GM23338 (cell line): ENCODE results near the gene L3MBTL2. TPM values are rescaled to one million over a fixed set of nuclear protein-coding genes. Genes with fewer than 3 reads are reported as not detected.

Experiments
- ATAC-seq: fragments of 200-7000 bp; cut with Tn5 transposase; 3 replicates; pipeline ENCODE4 v1.9.1; 2020
- DNase-seq: peaks from one replicate; pipeline ENCODE4 v3.0.0-alpha.2; 2015; ENCODE audit warnings: low spot score
- H2AFZ ChIP-seq: fragments of 200-600 bp; sonication (generic); 2 replicates; pipeline ENCODE4 v1.8.0; 2016; ENCODE audit warnings: antibody characterized with exemption, mild to moderate bottlenecking, moderate library complexity
- H3F3A ChIP-seq: fragments of 200-600 bp; sonication (generic); replicated peaks from 2 replicates; pipeline ENCODE4 v1.8.0; 2017; ENCODE audit warnings: antibody characterized with exemption, mixed run types, low read depth
- H3K27ac ChIP-seq: fragments of 200-600 bp; sonication (generic); 2 replicates; pipeline ENCODE4 v1.6.1; 2016; ENCODE audit warnings: low read depth
- H3K27me3 ChIP-seq: fragments of 200-600 bp; sonication (generic); 2 replicates; pipeline ENCODE4 v1.8.0; 2016; ENCODE audit warnings: mild to moderate bottlenecking, mixed run types, moderate library complexity; ENCODE audit not compliant: insufficient read depth
- H3K36me3 ChIP-seq: fragments of 200-600 bp; sonication (generic); 2 replicates; pipeline ENCODE4 v1.8.0; 2016; ENCODE audit warnings: mild to moderate bottlenecking; ENCODE audit not compliant: insufficient read depth
- H3K4me1 ChIP-seq: fragments of 200-600 bp; sonication (generic); 2 replicates; pipeline ENCODE4 v1.8.0; 2016; ENCODE audit warnings: mild to moderate bottlenecking, moderate library complexity; ENCODE audit not compliant: insufficient read depth
- H3K4me2 ChIP-seq: fragments of 200-600 bp; sonication (generic); 2 replicates; pipeline ENCODE4 v1.7.1; 2017; ENCODE audit warnings: mixed run types
- H3K4me3 ChIP-seq: fragments of 200-600 bp; sonication (generic); 2 replicates; pipeline ENCODE4 v1.6.1; 2016; ENCODE audit warnings: mixed run types
- H3K79me2 ChIP-seq: fragments of 200-600 bp; sonication (generic); replicated peaks from 2 replicates; pipeline ENCODE4 v1.8.0; 2017; ENCODE audit warnings: mild to moderate bottlenecking; ENCODE audit not compliant: insufficient read depth
- H3K9me2 ChIP-seq: fragments of 200-600 bp; sonication (generic); 2 replicates; pipeline ENCODE4 v1.8.0; 2017; ENCODE audit not compliant: insufficient read depth
- H4K20me1 ChIP-seq: fragments of 200-600 bp; sonication (generic); replicated peaks from 2 replicates; pipeline ENCODE4 v1.8.0; 2017; ENCODE audit warnings: mild to moderate bottlenecking; ENCODE audit not compliant: insufficient read depth
- H3K27ac Mint-ChIP-seq: 2 replicates; pipeline ENCODE4 v1.8.0; 2020; ENCODE audit warnings: inconsistent platforms, mild to moderate bottlenecking, moderate library complexity, mixed read lengths
- H3K27me3 Mint-ChIP-seq: 3 replicates; pipeline ENCODE4 v1.8.0; 2022; ENCODE audit warnings: low read depth, mild to moderate bottlenecking, moderate library complexity, mixed read lengths, inconsistent platforms; ENCODE audit not compliant: insufficient read depth, poor library complexity
- H3K36me3 Mint-ChIP-seq: 3 replicates; pipeline ENCODE4 v1.8.0; 2021; ENCODE audit warnings: low read depth, mild to moderate bottlenecking, inconsistent platforms, moderate library complexity, mixed read lengths
- H3K4me1 Mint-ChIP-seq: 3 replicates; pipeline ENCODE4 v1.8.0; 2020; ENCODE audit warnings: mild to moderate bottlenecking, inconsistent platforms, mixed read lengths
- H3K4me3 Mint-ChIP-seq: 3 replicates; pipeline ENCODE4 v1.8.0; 2021; ENCODE audit warnings: moderate library complexity, mild to moderate bottlenecking, inconsistent platforms, mixed read lengths
- H3K9me3 Mint-ChIP-seq: 3 replicates; pipeline ENCODE4 v1.8.0; 2020; ENCODE audit warnings: moderate library complexity, mild to moderate bottlenecking, inconsistent platforms, mixed read lengths
- CREB1 ChIP-seq: fragments of 250-450 bp; sonication (Bioruptor Pico); IDR thresholded peaks from 2 replicates; pipeline ENCODE4 v1.5.0; 2020; ENCODE audit warnings: low read depth, mild to moderate bottlenecking, moderate library complexity
- ETS1 ChIP-seq: IDR thresholded peaks from 2 replicates; pipeline ENCODE4 v1.6.1; 2016; ENCODE audit warnings: antibody characterized with exemption
- EZH2 ChIP-seq: fragments of 200-600 bp; sonication (generic); IDR thresholded peaks from one replicate; pipeline ENCODE4 v1.8.0; 2017; ENCODE audit warnings: antibody characterized with exemption, mild to moderate bottlenecking, low read depth; ENCODE audit not compliant: unreplicated experiment
- EZH2phosphoT487 ChIP-seq: fragments of 200-600 bp; sonication (generic); IDR thresholded peaks from one replicate; pipeline ENCODE4 v1.8.1; 2018; ENCODE audit warnings: antibody characterized with exemption; ENCODE audit not compliant: unreplicated experiment
- JUNB ChIP-seq: IDR thresholded peaks from one replicate; pipeline ENCODE4 v1.6.1; 2016; ENCODE audit warnings: antibody characterized with exemption; ENCODE audit not compliant: unreplicated experiment
- NANOG ChIP-seq: IDR thresholded peaks from 2 replicates; pipeline ENCODE4 v1.6.1; 2016; ENCODE audit warnings: antibody characterized with exemption, borderline replicate concordance
- POLR2AphosphoS5 ChIP-seq: IDR thresholded peaks from 2 replicates; pipeline ENCODE4 v1.6.1; 2016; ENCODE audit warnings: antibody characterized with exemption, low read depth
- REST ChIP-seq: IDR thresholded peaks from one replicate; pipeline ENCODE4 v1.6.1; 2018; ENCODE audit warnings: antibody characterized with exemption; ENCODE audit not compliant: unreplicated experiment
- STAT1 ChIP-seq: IDR thresholded peaks from one replicate; pipeline ENCODE4 v1.6.1; 2016; ENCODE audit warnings: antibody characterized with exemption; ENCODE audit not compliant: unreplicated experiment
- ZNF114 ChIP-seq: fragments of 250-450 bp; sonication (Bioruptor Pico); IDR thresholded peaks from 2 replicates; pipeline ENCODE4 v1.5.0; 2020; ENCODE audit warnings: mild to moderate bottlenecking, moderate library complexity
- ZNF331 ChIP-seq: fragments of 250-450 bp; sonication (Bioruptor Pico); IDR thresholded peaks from 2 replicates; pipeline ENCODE4 v1.5.0; 2020; ENCODE audit warnings: low read depth, mild to moderate bottlenecking, moderate library complexity
- polyA plus RNA-seq: library from polyadenylated mRNA; unstranded; fragments of >200 nt; fragmentation: Nextera tagmentation; extraction: Ambion mirVana; gene quantifications from 2 replicates; pipeline ENCODE4 v1.2.1, GENCODE V29; 2016
- total RNA-seq: library from RNA; depleted of rRNA; stranded (reverse); fragments of >200 nt; shearing (Covaris generic); gene quantifications from 2 replicates; pipeline ENCODE4 v1.2.3, GENCODE V29; 2014
- TF ChIP-seq, protein P1 (sequence below), 2 experiments: fragments of 200-600 bp in 1 of 2; sonication (generic) in 1 of 2; conservative IDR thresholded peaks; 2 replicates each; pipeline versions ENCODE4 v1.5.1 to v1.6.1; 2016 to 2017; ENCODE audit warnings: antibody characterized with exemption in 2 of 2, low read depth in 2 of 2, mild to moderate bottlenecking in 2 of 2, moderate library complexity in 1 of 2
- TF ChIP-seq, protein P2 (sequence below): fragments of 250-450 bp; sonication (Bioruptor Pico); IDR thresholded peaks from 2 replicates; pipeline ENCODE4 v1.5.0; 2020; ENCODE audit warnings: mild to moderate bottlenecking, moderate library complexity

Gene L3MBTL2
- total and polyA plus RNA-seq, 2 experiments from 2014 or later, result 13.9 to 27.1 TPM

- Histone ChIP-seq H3K4me2 (no peak overlapping the region), H3K27me3 (no peaks in the 10 kb centered on the region), H3K9me2 (no peaks in the 10 kb centered on the region), H3K4me3 (no peak overlapping the region), H3K79me2 (no peaks in the 10 kb centered on the region), H3K36me3 (peaks cover 4% of the 10 kb centered on the region; the same call in 1 of the 2 replicates), H3F3A (no peaks in the 10 kb centered on the region), H3K4me1 (no peaks in the 10 kb centered on the region), H2AFZ (no peak overlapping the region), H3K27ac (no peak overlapping the region), H4K20me1 (no peaks in the 10 kb centered on the region)
- no peaks in the 10 kb centered on the region for H3K4me1 Mint-ChIP-seq
- peaks cover 23% of the 10 kb centered on the region for H3K36me3 Mint-ChIP-seq
- peaks cover 15% of the 10 kb centered on the region for H3K27me3 Mint-ChIP-seq
- no peaks in the 10 kb centered on the region for H3K9me3 Mint-ChIP-seq
- H3K27ac Mint-ChIP-seq, result no peak overlapping the region
- no peak overlapping the region for H3K4me3 Mint-ChIP-seq
- no peak for ATAC-seq
- DNase-seq, result no peak
- no peak for TF ChIP-seq ETS1
- no peak for TF ChIP-seq JUNB
- no peak for TF ChIP-seq EZH2
- TF ChIP-seq, protein P1, sequence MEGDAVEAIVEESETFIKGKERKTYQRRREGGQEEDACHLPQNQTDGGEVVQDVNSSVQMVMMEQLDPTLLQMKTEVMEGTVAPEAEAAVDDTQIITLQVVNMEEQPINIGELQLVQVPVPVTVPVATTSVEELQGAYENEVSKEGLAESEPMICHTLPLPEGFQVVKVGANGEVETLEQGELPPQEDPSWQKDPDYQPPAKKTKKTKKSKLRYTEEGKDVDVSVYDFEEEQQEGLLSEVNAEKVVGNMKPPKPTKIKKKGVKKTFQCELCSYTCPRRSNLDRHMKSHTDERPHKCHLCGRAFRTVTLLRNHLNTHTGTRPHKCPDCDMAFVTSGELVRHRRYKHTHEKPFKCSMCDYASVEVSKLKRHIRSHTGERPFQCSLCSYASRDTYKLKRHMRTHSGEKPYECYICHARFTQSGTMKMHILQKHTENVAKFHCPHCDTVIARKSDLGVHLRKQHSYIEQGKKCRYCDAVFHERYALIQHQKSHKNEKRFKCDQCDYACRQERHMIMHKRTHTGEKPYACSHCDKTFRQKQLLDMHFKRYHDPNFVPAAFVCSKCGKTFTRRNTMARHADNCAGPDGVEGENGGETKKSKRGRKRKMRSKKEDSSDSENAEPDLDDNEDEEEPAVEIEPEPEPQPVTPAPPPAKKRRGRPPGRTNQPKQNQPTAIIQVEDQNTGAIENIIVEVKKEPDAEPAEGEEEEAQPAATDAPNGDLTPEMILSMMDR (conservative IDR thresholded peaks at IDR 0.05; ENCODE audit: low read depth in 2 of 2), result no peak
- no peak for TF ChIP-seq ZNF331 (CRISPR knock-in tag)
- TF ChIP-seq ZNF114, result no peak
- no peak for TF ChIP-seq EZH2phosphoT487
- TF ChIP-seq, protein P2, sequence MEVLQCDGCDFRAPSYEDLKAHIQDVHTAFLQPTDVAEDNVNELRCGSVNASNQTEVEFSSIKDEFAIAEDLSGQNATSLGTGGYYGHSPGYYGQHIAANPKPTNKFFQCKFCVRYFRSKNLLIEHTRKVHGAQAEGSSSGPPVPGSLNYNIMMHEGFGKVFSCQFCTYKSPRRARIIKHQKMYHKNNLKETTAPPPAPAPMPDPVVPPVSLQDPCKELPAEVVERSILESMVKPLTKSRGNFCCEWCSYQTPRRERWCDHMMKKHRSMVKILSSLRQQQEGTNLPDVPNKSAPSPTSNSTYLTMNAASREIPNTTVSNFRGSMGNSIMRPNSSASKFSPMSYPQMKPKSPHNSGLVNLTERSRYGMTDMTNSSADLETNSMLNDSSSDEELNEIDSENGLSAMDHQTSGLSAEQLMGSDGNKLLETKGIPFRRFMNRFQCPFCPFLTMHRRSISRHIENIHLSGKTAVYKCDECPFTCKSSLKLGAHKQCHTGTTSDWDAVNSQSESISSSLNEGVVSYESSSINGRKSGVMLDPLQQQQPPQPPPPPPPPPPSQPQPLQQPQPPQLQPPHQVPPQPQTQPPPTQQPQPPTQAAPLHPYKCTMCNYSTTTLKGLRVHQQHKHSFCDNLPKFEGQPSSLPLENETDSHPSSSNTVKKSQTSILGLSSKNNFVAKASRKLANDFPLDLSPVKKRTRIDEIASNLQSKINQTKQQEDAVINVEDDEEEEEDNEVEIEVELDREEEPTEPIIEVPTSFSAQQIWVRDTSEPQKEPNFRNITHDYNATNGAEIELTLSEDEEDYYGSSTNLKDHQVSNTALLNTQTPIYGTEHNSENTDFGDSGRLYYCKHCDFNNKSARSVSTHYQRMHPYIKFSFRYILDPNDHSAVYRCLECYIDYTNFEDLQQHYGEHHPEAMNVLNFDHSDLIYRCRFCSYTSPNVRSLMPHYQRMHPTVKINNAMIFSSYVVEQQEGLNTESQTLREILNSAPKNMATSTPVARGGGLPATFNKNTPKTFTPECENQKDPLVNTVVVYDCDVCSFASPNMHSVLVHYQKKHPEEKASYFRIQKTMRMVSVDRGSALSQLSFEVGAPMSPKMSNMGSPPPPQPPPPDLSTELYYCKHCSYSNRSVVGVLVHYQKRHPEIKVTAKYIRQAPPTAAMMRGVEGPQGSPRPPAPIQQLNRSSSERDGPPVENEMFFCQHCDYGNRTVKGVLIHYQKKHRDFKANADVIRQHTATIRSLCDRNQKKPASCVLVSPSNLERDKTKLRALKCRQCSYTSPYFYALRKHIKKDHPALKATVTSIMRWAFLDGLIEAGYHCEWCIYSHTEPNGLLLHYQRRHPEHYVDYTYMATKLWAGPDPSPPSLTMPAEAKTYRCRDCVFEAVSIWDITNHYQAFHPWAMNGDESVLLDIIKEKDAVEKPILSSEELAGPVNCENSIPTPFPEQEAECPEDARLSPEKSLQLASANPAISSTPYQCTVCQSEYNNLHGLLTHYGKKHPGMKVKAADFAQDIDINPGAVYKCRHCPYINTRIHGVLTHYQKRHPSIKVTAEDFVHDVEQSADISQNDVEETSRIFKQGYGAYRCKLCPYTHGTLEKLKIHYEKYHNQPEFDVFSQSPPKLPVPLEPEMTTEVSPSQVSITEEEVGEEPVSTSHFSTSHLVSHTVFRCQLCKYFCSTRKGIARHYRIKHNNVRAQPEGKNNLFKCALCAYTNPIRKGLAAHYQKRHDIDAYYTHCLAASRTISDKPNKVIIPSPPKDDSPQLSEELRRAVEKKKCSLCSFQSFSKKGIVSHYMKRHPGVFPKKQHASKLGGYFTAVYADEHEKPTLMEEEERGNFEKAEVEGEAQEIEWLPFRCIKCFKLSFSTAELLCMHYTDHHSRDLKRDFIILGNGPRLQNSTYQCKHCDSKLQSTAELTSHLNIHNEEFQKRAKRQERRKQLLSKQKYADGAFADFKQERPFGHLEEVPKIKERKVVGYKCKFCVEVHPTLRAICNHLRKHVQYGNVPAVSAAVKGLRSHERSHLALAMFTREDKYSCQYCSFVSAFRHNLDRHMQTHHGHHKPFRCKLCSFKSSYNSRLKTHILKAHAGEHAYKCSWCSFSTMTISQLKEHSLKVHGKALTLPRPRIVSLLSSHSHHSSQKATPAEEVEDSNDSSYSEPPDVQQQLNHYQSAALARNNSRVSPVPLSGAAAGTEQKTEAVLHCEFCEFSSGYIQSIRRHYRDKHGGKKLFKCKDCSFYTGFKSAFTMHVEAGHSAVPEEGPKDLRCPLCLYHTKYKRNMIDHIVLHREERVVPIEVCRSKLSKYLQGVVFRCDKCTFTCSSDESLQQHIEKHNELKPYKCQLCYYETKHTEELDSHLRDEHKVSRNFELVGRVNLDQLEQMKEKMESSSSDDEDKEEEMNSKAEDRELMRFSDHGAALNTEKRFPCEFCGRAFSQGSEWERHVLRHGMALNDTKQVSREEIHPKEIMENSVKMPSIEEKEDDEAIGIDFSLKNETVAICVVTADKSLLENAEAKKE (CRISPR knock-in tag), result no peak
- no peak for TF ChIP-seq STAT1
- TF ChIP-seq REST, result no peak
- no peak for TF ChIP-seq NANOG
- TF ChIP-seq CREB1 (CRISPR knock-in tag), result no peak
- no peak for TF ChIP-seq POLR2AphosphoS5
These were observed 24.8 kb downstream of the L3MBTL2 start for GRCh38 chr22:41229730-41230400.
